Prostate gland (tissue), 2 donors: ENCODE measurements around the gene MROH9. TPM values are rescaled to one million over a fixed set of nuclear protein-coding genes. Genes with fewer than 3 reads are reported as not detected.

ENCODE experiments used
- DNase-seq: peaks from one replicate; pipeline ENCODE4 v3.0.0-alpha.2; 2019; ENCODE audit warnings: low spot score
- H3K27ac ChIP-seq, 2 donors: fragments of 200-600 bp; sonication (generic); 2 replicates each; pipeline ENCODE4 v1.5.1; 2017 to 2019
- H3K27me3 ChIP-seq: fragments of 200-600 bp; sonication (generic); replicated peaks from 2 replicates; pipeline ENCODE4 v1.5.1; 2019; ENCODE audit not compliant: insufficient read depth
- H3K36me3 ChIP-seq, 2 donors: fragments of 200-600 bp; sonication (generic); 1 replicate in 1 of 2; 2 replicates in 1 of 2; pipeline versions ENCODE4 v1.5.1 to v1.8.1; 2017 to 2019
- H3K4me1 ChIP-seq: fragments of 200-600 bp; sonication (generic); replicated peaks from 2 replicates; pipeline ENCODE4 v1.5.1; 2019
- H3K4me3 ChIP-seq, 2 donors: fragments of 200-600 bp; sonication (generic); 2 replicates each; pipeline ENCODE4 v1.5.1; 2017 to 2019
- H3K9me3 ChIP-seq: fragments of 200-600 bp; sonication (generic); 2 replicates; pipeline ENCODE4 v1.5.1; 2017
- POLR2A ChIP-seq: fragments of 450-650 bp; IDR thresholded peaks from one replicate; pipeline ENCODE4 v1.6.1; 2016; ENCODE audit warnings: antibody characterized with exemption, mild to moderate bottlenecking
- POLR2AphosphoS5 ChIP-seq: sonication (generic); formaldehyde crosslinking; IDR thresholded peaks from one replicate; pipeline ENCODE4 v1.6.1; 2017; ENCODE audit warnings: antibody characterized with exemption
- WGBS: methylation state at CpG from one replicate; pipeline ENCODE4 v1.1.5; 2018; 5-methylcytosine and 5-hydroxymethylcytosine counted together
- intact Hi-C: fragments of 100-400 bp; cut with DNase I; formaldehyde crosslinking; loops from one replicate; pipeline ENCODE4 v1.14.2; 2022
- total RNA-seq, 2 donors: library from RNA; depleted of rRNA; stranded (reverse); fragments of >200 nt; gene quantifications; one replicate each; pipeline ENCODE4 v1.1.0, GENCODE V29; 2016
- TF ChIP-seq, protein P1 (sequence below), 4 experiments: fragments of 200-600 bp in 2 of 4; fragments of 450-650 bp in 2 of 4; sonication (generic) in 2 of 4; IDR thresholded peaks; 1 replicate in 3 of 4; 2 replicates in 1 of 4; pipeline ENCODE4 v1.5.1; 2016 to 2019; ENCODE audit warnings: antibody characterized with exemption in 4 of 4, mild to moderate bottlenecking in 2 of 4, moderate library complexity in 2 of 4

The MROH9 gene
- total RNA-seq, 2 donors from 2014 or later, result not detected

DNA sequence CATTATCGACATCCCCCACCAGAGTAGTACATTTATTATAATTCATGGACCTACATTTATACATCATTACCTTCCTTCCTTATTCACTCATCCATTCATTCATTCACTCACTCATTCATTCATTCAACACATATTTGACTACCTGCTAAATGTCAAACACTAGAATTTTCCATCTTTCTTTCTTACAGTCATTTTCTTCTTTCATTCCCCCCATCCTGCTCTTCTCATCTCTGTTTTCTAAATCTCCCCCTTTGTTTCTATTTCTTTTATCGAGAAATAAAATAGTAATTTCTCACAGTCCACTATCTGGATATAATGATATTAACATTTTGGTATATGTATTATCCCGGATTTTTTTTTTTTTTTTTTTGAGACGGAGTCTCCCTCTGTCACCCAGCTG, 127.6 kb downstream of the MROH9 start:
- TF ChIP-seq POLR2AphosphoS5 (no peak), POLR2A (no peak)
- intact Hi-C loops, result no loop called here

DNA sequence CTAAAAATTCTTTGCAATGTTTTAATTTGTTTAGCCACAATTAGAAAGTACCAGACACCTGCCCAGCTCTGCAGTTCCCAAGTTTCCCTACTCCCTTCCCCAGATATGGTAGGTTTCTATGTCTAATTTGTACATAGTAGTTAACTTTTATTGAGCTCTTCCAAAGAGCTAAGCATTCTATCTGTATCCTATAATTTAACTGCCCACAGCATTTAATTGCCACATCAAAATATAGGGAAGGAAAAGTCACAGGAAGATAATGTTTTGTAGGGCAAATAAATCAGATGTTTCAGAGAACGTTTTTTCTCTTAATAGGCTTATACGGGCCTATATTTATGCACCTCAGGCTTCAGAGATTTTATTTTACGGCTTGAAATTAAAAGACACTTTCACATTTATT, 139.7 kb downstream of the MROH9 start:
- Histone ChIP-seq H3K36me3 (no peaks in the 10 kb centered on the region), H3K4me3 (no peak overlapping the region), H3K4me1 (no peaks in the 10 kb centered on the region), H3K27me3 (peaks cover 3% of the 10 kb centered on the region), H3K27ac (no peak overlapping the region), H3K9me3 (no peaks in the 10 kb centered on the region)
- no peak for DNase-seq
- intact Hi-C loops, result no loop called here
- 42% methylated on average over 3 of the region's 3 CpGs for WGBS
- TF ChIP-seq POLR2A (no peak), POLR2AphosphoS5 (no peak)
- TF ChIP-seq, protein P1, sequence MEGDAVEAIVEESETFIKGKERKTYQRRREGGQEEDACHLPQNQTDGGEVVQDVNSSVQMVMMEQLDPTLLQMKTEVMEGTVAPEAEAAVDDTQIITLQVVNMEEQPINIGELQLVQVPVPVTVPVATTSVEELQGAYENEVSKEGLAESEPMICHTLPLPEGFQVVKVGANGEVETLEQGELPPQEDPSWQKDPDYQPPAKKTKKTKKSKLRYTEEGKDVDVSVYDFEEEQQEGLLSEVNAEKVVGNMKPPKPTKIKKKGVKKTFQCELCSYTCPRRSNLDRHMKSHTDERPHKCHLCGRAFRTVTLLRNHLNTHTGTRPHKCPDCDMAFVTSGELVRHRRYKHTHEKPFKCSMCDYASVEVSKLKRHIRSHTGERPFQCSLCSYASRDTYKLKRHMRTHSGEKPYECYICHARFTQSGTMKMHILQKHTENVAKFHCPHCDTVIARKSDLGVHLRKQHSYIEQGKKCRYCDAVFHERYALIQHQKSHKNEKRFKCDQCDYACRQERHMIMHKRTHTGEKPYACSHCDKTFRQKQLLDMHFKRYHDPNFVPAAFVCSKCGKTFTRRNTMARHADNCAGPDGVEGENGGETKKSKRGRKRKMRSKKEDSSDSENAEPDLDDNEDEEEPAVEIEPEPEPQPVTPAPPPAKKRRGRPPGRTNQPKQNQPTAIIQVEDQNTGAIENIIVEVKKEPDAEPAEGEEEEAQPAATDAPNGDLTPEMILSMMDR (IDR thresholded peaks at IDR 0.05), result no peak

More for the DNA sequence above, 127.6 kb downstream of the MROH9 start:
- H3K27ac ChIP-seq, result no peak overlapping the region
- H3K27me3 ChIP-seq, result no peaks in the 10 kb centered on the region
- DNase-seq, result no peak
- H3K4me1 ChIP-seq, result no peaks in the 10 kb centered on the region
- 86% methylated on average over 4 of the region's 4 CpGs for WGBS
- H3K4me3 ChIP-seq, result no peak overlapping the region
- no peaks in the 10 kb centered on the region for H3K9me3 ChIP-seq
- no peaks in the 10 kb centered on the region for H3K36me3 ChIP-seq

DNA sequence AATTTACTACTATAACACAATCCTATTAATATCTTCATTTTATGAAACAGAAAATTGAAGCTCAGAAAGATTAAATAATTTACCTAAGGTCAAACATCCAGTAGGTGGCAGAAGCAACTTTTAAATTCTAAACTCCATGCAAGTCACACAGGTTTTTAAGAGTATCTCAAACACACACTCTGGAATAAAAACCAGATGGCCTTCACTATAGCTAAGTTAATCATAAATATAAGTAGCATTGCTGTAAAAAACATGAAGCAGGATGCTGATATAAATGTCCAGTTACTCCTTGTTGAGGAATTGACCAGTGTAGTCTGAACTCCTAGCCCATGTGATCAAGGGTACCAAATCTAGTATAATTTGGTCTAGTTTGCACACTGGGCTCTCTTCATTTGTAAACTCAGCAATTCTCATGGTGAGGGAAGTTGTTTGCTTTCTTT, 146.0 kb downstream of the MROH9 start:
- intact Hi-C loops, result loop anchor here (2.0 to 5.0 kb wide), 2 partner anchors 145 to 231 kb away; partner anchors contain the start of gene FMO4
- TF ChIP-seq, protein P1 (IDR thresholded peaks at IDR 0.05), result peak; percentile 29 to 75 (median 64)
- no peak for TF ChIP-seq POLR2A
- TF ChIP-seq POLR2AphosphoS5, result peak; percentile 20
- no peaks in the 10 kb centered on the region for H3K4me1 ChIP-seq
- H3K27ac ChIP-seq, result peak overlapping the region; percentile 29 to 51
- no peaks in the 10 kb centered on the region for H3K36me3 ChIP-seq
- no peaks in the 10 kb centered on the region for H3K9me3 ChIP-seq
- DNase-seq, result no peak
- H3K27me3 ChIP-seq, result no peaks in the 10 kb centered on the region
- no peak overlapping the region for H3K4me3 ChIP-seq

DNA sequence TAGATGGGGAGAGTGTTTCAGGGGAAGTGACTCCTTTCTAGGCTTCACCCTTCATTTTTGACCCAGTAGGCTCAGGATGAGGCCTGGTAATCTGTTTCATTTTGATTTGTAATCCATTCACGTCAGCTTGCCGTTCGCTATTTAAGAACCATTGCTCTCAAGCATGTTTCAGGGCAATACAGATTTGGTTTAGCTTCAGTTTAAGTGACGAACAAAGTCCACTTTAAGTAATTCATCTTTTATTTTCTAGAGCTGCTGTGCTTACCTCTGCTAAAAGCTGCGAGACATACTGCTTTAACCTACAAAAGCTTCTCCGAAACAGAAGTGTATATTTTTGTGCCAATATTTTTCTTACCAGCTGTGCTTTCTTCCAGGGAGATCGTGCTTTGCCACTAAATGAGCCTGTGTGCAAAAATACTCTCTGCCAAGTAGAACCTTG, 146.4 kb downstream of the MROH9 start:
- Histone ChIP-seq H3K27me3 (no peaks in the 10 kb centered on the region), H3K27ac (peak overlapping the region; percentile 29 to 51), H3K9me3 (no peaks in the 10 kb centered on the region), H3K36me3 (no peaks in the 10 kb centered on the region), H3K4me3 (no peak overlapping the region), H3K4me1 (no peaks in the 10 kb centered on the region)
- WGBS, result 66% methylated on average over 7 of the region's 7 CpGs
- no peak for DNase-seq
- intact Hi-C loops, result loop anchor here (2.0 to 5.0 kb wide), 3 partner anchors 107 to 231 kb away; partner anchors contain the start of gene FMO4
- no peak for TF ChIP-seq POLR2AphosphoS5
- no peak for TF ChIP-seq POLR2A
- TF ChIP-seq, protein P1 (IDR thresholded peaks at IDR 0.05), result no peak

DNA sequence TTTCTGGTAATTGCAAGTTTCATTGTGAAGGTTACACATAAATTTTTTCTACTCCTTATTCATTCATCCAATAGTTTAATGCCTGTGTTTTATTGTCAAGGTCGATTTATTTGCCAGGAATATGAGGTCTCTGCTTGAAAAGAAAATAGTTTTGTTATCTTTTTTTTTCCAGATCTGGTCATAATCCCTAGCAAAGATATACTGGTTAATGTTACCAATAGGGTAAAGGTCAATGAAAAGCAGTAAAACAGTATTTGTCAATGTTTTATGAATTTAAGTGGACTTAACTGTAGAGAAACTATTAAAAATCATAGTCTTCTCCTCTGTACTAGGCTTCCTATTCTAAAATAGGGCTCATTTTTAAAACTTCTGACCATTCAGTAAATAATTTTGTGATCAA, 147.3 kb downstream of the MROH9 start:
- no peaks in the 10 kb centered on the region for H3K9me3 ChIP-seq
- intact Hi-C loops, result loop anchor here (2.0 to 5.0 kb wide), 2 partner anchors 106 to 230 kb away; partner anchors contain the start of gene FMO4
- no peaks in the 10 kb centered on the region for H3K36me3 ChIP-seq
- peak overlapping the region; percentile 2 to 29 for H3K27ac ChIP-seq
- H3K27me3 ChIP-seq, result no peaks in the 10 kb centered on the region
- H3K4me1 ChIP-seq, result no peaks in the 10 kb centered on the region
- TF ChIP-seq, protein P1 (IDR thresholded peaks at IDR 0.05), result no peak
- TF ChIP-seq POLR2A (no peak), POLR2AphosphoS5 (no peak)
- WGBS, result 15% methylated on average over 1 of the region's 1 CpG
- no peak for DNase-seq
- no peak overlapping the region for H3K4me3 ChIP-seq
